A673 (cell line): Measurements from ENCODE around the gene DMBX1. TPM values are rescaled to one million over a fixed set of nuclear protein-coding genes. Genes with fewer than 3 reads are reported as not detected.
A peak's percentile ranks its signal among the peaks of the same experiment; 100 is the strongest.

Experiments
- BruUV-seq: library from RNA; stranded (reverse); fragments of 400-500 nt; replicated peaks from 2 replicates; lab custom pipeline; 2021; lab: Mats Ljungman, UMichigan
- CTCF ChIA-PET: fragments of 300-600 bp; sonication (Branson Sonifier 250); formaldehyde crosslinking; loops from one replicate; lab custom pipeline; 2022; ENCODE audit warnings: antibody characterized with exemption; lab: Charles Lee
- POLR2A ChIA-PET: fragments of 300-600 bp; sonication (Branson Sonifier 250); formaldehyde crosslinking; loops from one replicate; lab custom pipeline; 2022; ENCODE audit warnings: antibody characterized with exemption; ENCODE audit not compliant: low non-redundant PET; lab: Charles Lee
- DNase-seq: peaks from one replicate; pipeline ENCODE4 v3.0.0-alpha.2; 2015; ENCODE audit warnings: low spot score
- H3K27ac ChIP-seq: fragments of 200-600 bp; sonication (generic); 2 replicates; pipeline ENCODE4 v1.5.1; 2016; ENCODE audit warnings: mixed run types, low read depth, mild to moderate bottlenecking, mixed read lengths, antibody characterized with exemption, low read length; ENCODE audit not compliant: poor library complexity, severe bottlenecking
- H3K27me3 ChIP-seq: fragments of 200-600 bp; sonication (generic); replicated peaks from 2 replicates; pipeline ENCODE4 v1.6.1; 2017; ENCODE audit warnings: mixed run types, low read depth, mild to moderate bottlenecking, mixed read lengths, antibody characterized with exemption, low read length; ENCODE audit not compliant: insufficient read depth, poor library complexity
- H3K36me3 ChIP-seq: fragments of 200-600 bp; sonication (generic); 2 replicates; pipeline ENCODE4 v1.6.1; 2016; ENCODE audit warnings: mixed run types, mild to moderate bottlenecking, mixed read lengths, antibody characterized with exemption, low read length; ENCODE audit not compliant: insufficient read depth, poor library complexity, severe bottlenecking
- H3K4me1 ChIP-seq: fragments of 200-600 bp; sonication (generic); 2 replicates; pipeline ENCODE4 v1.6.1; 2017; ENCODE audit warnings: mixed run types, mild to moderate bottlenecking, mixed read lengths, antibody characterized with exemption, low read length; ENCODE audit not compliant: insufficient read depth, poor library complexity, severe bottlenecking
- H3K4me3 ChIP-seq: fragments of 200-600 bp; sonication (generic); 2 replicates; pipeline ENCODE4 v1.5.1; 2016; ENCODE audit warnings: low read depth, mixed run types, mild to moderate bottlenecking, mixed read lengths, low read length; ENCODE audit not compliant: poor library complexity, severe bottlenecking
- H3K9me3 ChIP-seq: fragments of 200-600 bp; sonication (generic); 2 replicates; pipeline ENCODE4 v1.6.1; 2016; ENCODE audit warnings: mixed run types, low read depth, mild to moderate bottlenecking, mixed read lengths, antibody characterized with exemption, low read length; ENCODE audit not compliant: poor library complexity, severe bottlenecking
- CTCF ChIP-seq: fragments of 300-800, 200-600 bp; sonication (generic); conservative IDR thresholded peaks from 2 replicates; pipeline ENCODE4 v1.5.1; 2017; ENCODE audit warnings: low read depth, mild to moderate bottlenecking, antibody characterized with exemption, low read length, moderate library complexity, mixed read lengths
- EZH2 ChIP-seq: fragments of 200-600 bp; sonication (generic); IDR thresholded peaks from 2 replicates; pipeline ENCODE4 v1.6.1; 2017; ENCODE audit warnings: borderline replicate concordance, low read depth, mild to moderate bottlenecking, mixed read lengths, antibody characterized with exemption, low read length; ENCODE audit not compliant: poor library complexity, severe bottlenecking
- intact Hi-C: fragments of 100-400 bp; cut with micrococcal nuclease; formaldehyde crosslinking; loops from one replicate; pipeline ENCODE4 v1.10.0; 2022; ENCODE audit not compliant: unreplicated experiment
- total RNA-seq: library from RNA; stranded (reverse); gene quantifications from 2 replicates; pipeline ENCODE4 v1.2.3, GENCODE V29; 2021

DMBX1 gene
- total RNA-seq, 1 experiment from 2014 or later: 0.69 TPM

DNA sequence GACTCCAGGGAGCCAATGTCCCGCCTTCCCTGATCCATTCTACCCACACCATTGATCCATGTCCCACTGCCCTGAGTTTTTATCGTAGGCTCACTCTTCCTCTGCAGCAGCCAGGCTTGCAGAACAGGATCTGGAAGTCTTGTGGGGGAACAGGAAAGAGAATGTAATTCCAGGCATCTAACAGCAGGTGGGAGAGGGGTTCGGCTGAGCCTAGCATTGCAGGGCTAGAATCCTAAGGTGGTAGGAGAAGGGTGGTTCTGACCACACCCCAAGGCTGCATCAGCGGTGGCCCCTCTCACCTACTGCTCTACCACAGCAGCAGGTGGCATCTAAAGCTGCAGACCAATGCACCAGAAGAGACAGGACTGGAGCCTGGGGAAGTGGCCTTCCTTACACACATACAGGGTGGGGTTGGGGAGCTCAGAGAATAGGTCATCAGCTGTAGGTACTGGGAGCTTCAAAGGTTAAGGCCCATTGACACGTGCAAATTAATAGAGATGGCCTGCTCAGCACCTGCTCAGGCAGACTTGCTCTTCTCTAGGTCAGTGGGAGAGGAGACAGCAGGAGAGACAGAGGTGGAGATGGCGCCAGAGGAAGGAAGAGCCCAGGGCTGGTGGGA lies 41.3 kb downstream of the DMBX1 start:
- no peak for TF ChIP-seq CTCF
- TF ChIP-seq EZH2: no peak
- Histone ChIP-seq H3K27me3 (peaks cover 46% of the 10 kb centered on the region), H3K4me3 (no peak overlapping the region), H3K36me3 (no peaks in the 10 kb centered on the region), H3K27ac (no peak overlapping the region), H3K4me1 (peaks cover 10% of the 10 kb centered on the region), H3K9me3 (no peaks in the 10 kb centered on the region)
- DNase-seq: no peak
- intact Hi-C loops: no loop called here
- BruUV-seq: no TSS peak
- ChIA-PET POLR2A (no interaction called here), CTCF (no interaction called here)

DNA sequence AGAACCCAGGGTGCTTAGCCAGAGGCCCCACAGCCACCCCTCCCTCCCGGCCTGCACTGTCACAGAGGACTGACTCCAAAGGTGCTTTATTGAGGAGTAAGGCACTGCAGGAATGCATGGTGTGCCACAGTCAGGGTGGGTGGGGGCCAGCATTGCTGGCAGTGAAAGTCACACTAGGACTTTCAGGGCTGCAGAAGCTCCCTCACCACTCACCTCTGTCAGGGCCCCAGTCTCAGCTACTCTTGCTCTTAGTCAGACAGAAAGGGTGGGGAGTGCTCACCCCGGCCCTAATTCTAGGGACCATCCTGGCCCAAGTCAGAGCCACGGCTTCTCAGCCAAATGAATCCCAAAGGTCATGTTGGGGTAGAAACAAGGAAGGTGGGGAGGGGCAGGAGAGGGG lies 42.5 kb downstream of the DMBX1 start:
- no peaks in the 10 kb centered on the region for H3K36me3 ChIP-seq
- no TSS peak for BruUV-seq

GRCh38 chr1:46532498-46533178 lies 43.0 kb downstream of the DMBX1 start:
- intact Hi-C loops: no loop called here

More for the DNA sequence above, 42.5 kb downstream of the DMBX1 start:
- peaks cover 55% of the 10 kb centered on the region for H3K27me3 ChIP-seq
- no peak for DNase-seq
- TF ChIP-seq CTCF: no peak
- no peak for TF ChIP-seq EZH2
- no peak overlapping the region for H3K4me3 ChIP-seq
- POLR2A ChIA-PET: no interaction called here
- intact Hi-C loops: no loop called here
- H3K4me1 ChIP-seq: no peaks in the 10 kb centered on the region
- no peaks in the 10 kb centered on the region for H3K9me3 ChIP-seq
- no peak overlapping the region for H3K27ac ChIP-seq
- CTCF ChIA-PET: no interaction called here

More at GRCh38 chr1:46532498-46533178, 43.0 kb downstream of the DMBX1 start:
- no TSS peak for BruUV-seq
- peak; percentile 62 for DNase-seq
- CTCF ChIA-PET: interaction anchor here (0.7 to 1.0 kb wide), 7 partner anchors 10 to 192 kb away, joined by 3 to 5 read pairs (median 3); no protein-coding TSS in a partner anchor
- H3K27ac ChIP-seq: no peak overlapping the region
- H3K27me3 ChIP-seq: peaks cover 61% of the 10 kb centered on the region
- H3K4me1 ChIP-seq: no peaks in the 10 kb centered on the region
- no peak for TF ChIP-seq EZH2
- TF ChIP-seq CTCF: peak; percentile 75
- POLR2A ChIA-PET: no interaction called here
- H3K9me3 ChIP-seq: no peaks in the 10 kb centered on the region
- H3K4me3 ChIP-seq: peak overlapping the region; percentile 30
- no peaks in the 10 kb centered on the region for H3K36me3 ChIP-seq
